ENCODE measurements around the gene PPT2. TPM values are rescaled to one million over a fixed set of nuclear protein-coding genes. Genes with fewer than 3 reads are reported as not detected.

Gene PPT2
- polyA plus RNA-seq, 1 experiment, result 31.9 TPM

- no peaks in the 10 kb centered on the region for H3K27me3 ChIP-seq (ENCODE audit: control insufficient read depth, insufficient read depth, low read length)
- ChIA-PET POLR2A (no interaction called here), CTCF (interaction anchor here (1.5 kb wide), 1 partner anchor 54 kb away, joined by 3 read pairs; no protein-coding TSS in a partner anchor)
- H3K36me3 ChIP-seq (ENCODE audit: control insufficient read depth, insufficient read depth, low read length), result peaks cover 35% of the 10 kb centered on the region
- no peak overlapping the region for H3K4me3 ChIP-seq (ENCODE audit: low read depth, low read length)
- no peak for DNase-seq (ENCODE audit: low read depth)
- no peak for TF ChIP-seq CTCF (IDR thresholded peaks at IDR 0.05; ENCODE audit: insufficient read depth, low read depth, low read length)
These were observed 13.9 kb downstream of the PPT2 start for GRCh38 chr6:32167761-32168262.

- Histone ChIP-seq H3K36me3 (ENCODE audit: control insufficient read depth, insufficient read depth, low read length) (peaks cover 33% of the 10 kb centered on the region), H3K4me3 (ENCODE audit: low read depth, low read length) (no peak overlapping the region), H3K27me3 (ENCODE audit: control insufficient read depth, insufficient read depth, low read length) (no peaks in the 10 kb centered on the region)
- CTCF ChIA-PET, result no interaction called here
- no peak for TF ChIP-seq CTCF (IDR thresholded peaks at IDR 0.05; ENCODE audit: insufficient read depth, low read depth, low read length)
- DNase-seq (ENCODE audit: low read depth), result no peak
- POLR2A ChIA-PET, result no interaction called here
These were observed 14.4 kb downstream of the PPT2 start for GRCh38 chr6:32168350-32168749.

GRCh38 chr6:32168807-32169591, 15.1 kb downstream of the PPT2 start:
- Histone ChIP-seq H3K36me3 (ENCODE audit: control insufficient read depth, insufficient read depth, low read length) (peaks cover 33% of the 10 kb centered on the region), H3K27me3 (ENCODE audit: control insufficient read depth, insufficient read depth, low read length) (no peaks in the 10 kb centered on the region), H3K4me3 (ENCODE audit: low read depth, low read length) (no peak overlapping the region)
- TF ChIP-seq CTCF (IDR thresholded peaks at IDR 0.05; ENCODE audit: insufficient read depth, low read depth, low read length), result no peak
- DNase-seq (ENCODE audit: low read depth), result no peak
- CTCF ChIA-PET, result no interaction called here
- POLR2A ChIA-PET, result no interaction called here

- no peak for TF ChIP-seq CTCF (IDR thresholded peaks at IDR 0.05; ENCODE audit: insufficient read depth, low read depth, low read length)
- Histone ChIP-seq H3K27me3 (ENCODE audit: control insufficient read depth, insufficient read depth, low read length) (no peaks in the 10 kb centered on the region), H3K4me3 (ENCODE audit: low read depth, low read length) (no peak overlapping the region), H3K36me3 (ENCODE audit: control insufficient read depth, insufficient read depth, low read length) (peaks cover 33% of the 10 kb centered on the region)
- ChIA-PET CTCF (no interaction called here), POLR2A (no interaction called here)
- DNase-seq (ENCODE audit: low read depth), result no peak
These were observed 16.4 kb downstream of the PPT2 start for GRCh38 chr6:32170294-32170693.

GRCh38 chr6:32171234-32171633, 17.3 kb downstream of the PPT2 start:
- Histone ChIP-seq H3K36me3 (ENCODE audit: control insufficient read depth, insufficient read depth, low read length) (peaks cover 33% of the 10 kb centered on the region), H3K27me3 (ENCODE audit: control insufficient read depth, insufficient read depth, low read length) (no peaks in the 10 kb centered on the region), H3K4me3 (ENCODE audit: low read depth, low read length) (no peak overlapping the region)
- ChIA-PET POLR2A (no interaction called here), CTCF (no interaction called here)
- TF ChIP-seq CTCF (IDR thresholded peaks at IDR 0.05; ENCODE audit: insufficient read depth, low read depth, low read length), result no peak
- DNase-seq (ENCODE audit: low read depth), result no peak
